ENCODE results near the gene ADRA2C.

ADRA2C gene

DNA sequence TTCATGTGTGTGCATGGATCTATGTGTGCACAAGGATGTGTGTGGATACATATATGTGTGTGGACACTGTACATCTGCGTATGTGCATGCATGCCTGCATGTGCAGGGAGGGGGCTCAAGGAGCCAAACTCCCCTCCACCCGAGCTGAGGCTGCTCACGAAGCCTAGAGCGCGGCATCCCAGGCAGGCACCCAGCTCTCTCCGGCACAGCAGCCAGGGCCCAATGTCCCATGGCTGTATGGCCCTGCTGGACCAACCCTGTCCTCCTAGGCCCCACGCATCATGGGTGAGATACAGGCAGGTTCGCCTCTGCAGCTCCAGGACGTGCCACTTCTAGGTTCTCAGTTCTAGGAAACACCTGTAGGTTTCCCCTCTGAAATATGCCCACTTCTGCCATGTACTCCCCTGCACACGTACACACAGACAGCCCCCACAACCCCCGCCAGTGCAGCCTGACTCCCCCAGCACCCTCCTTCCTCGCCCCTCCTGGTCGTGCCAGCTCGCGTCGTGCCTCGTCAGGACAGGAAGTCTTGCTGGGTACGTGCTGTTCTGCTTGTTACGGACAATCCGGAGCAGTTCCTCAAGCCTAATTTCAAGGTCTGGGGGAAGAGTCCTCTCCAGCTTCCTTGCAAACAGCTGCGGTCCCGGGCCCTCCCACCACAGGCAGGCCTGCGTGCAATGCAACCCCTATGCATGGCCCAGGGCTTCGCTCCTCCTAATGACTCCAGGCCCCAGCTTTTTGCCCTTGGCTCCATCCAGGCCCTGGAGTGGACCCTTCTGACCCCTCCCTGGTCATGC is 3.2 kb upstream of the ADRA2C start:
- Histone ChIP-seq H3K9me3 (ENCODE audit: insufficient read depth, low read depth, low read length) (no peaks in the 10 kb centered on the region), H3K36me3 (ENCODE audit: insufficient read depth, low read length) (no peaks in the 10 kb centered on the region), H3K4me3 (ENCODE audit: low read length) (no peak overlapping the region), H3K27me3 (ENCODE audit: insufficient read depth, low read length) (peaks cover 33% of the 10 kb centered on the region), H3K4me1 (ENCODE audit: insufficient read depth, low read length) (no peaks in the 10 kb centered on the region), H3K9ac (ENCODE audit: low read depth, low read length) (no peak overlapping the region), H3K27ac (ENCODE audit: low read depth, low read length) (no peak overlapping the region)
- WGBS = 93% methylated on average over 24 of the region's 24 CpGs

- H3K9me3 ChIP-seq (ENCODE audit: insufficient read depth, low read depth, low read length) = no peaks in the 10 kb centered on the region
- H3K9ac ChIP-seq (ENCODE audit: low read depth, low read length) = peak overlapping the region; percentile 58; the same call in 1 of the 2 replicates
- peaks cover 41% of the 10 kb centered on the region for H3K27me3 ChIP-seq (ENCODE audit: insufficient read depth, low read length)
- no peaks in the 10 kb centered on the region for H3K4me1 ChIP-seq (ENCODE audit: insufficient read depth, low read length)
- H3K27ac ChIP-seq (ENCODE audit: low read depth, low read length) = no peak overlapping the region
- WGBS = 3% methylated on average over 101 of the region's 101 CpGs
- H3K36me3 ChIP-seq (ENCODE audit: insufficient read depth, low read length) = no peaks in the 10 kb centered on the region
- peak overlapping the region; percentile 62 for H3K4me3 ChIP-seq (ENCODE audit: low read length)
Observed at GRCh38 chr4:3765271-3766035, 732 bp upstream of the ADRA2C start.

GRCh38 chr4:3766785-3767569 is 792 bp downstream of the ADRA2C start:
- peaks cover 41% of the 10 kb centered on the region for H3K27me3 ChIP-seq (ENCODE audit: insufficient read depth, low read length)
- peak overlapping the region; percentile 62 for H3K4me3 ChIP-seq (ENCODE audit: low read length)
- no peaks in the 10 kb centered on the region for H3K4me1 ChIP-seq (ENCODE audit: insufficient read depth, low read length)
- no peak overlapping the region for H3K27ac ChIP-seq (ENCODE audit: low read depth, low read length)
- H3K9me3 ChIP-seq (ENCODE audit: insufficient read depth, low read depth, low read length) = no peaks in the 10 kb centered on the region
- WGBS = 8% methylated on average over 107 of the region's 107 CpGs
- no peaks in the 10 kb centered on the region for H3K36me3 ChIP-seq (ENCODE audit: insufficient read depth, low read length)
- no peak overlapping the region for H3K9ac ChIP-seq (ENCODE audit: low read depth, low read length)

- 25% methylated on average over 58 of the region's 58 CpGs for WGBS
- Histone ChIP-seq H3K4me1 (ENCODE audit: insufficient read depth, low read length) (no peaks in the 10 kb centered on the region), H3K27ac (ENCODE audit: low read depth, low read length) (no peak overlapping the region), H3K4me3 (ENCODE audit: low read length) (peak overlapping the region; percentile 30), H3K9ac (ENCODE audit: low read depth, low read length) (no peak overlapping the region), H3K36me3 (ENCODE audit: insufficient read depth, low read length) (no peaks in the 10 kb centered on the region), H3K9me3 (ENCODE audit: insufficient read depth, low read depth, low read length) (no peaks in the 10 kb centered on the region), H3K27me3 (ENCODE audit: insufficient read depth, low read length) (peaks cover 41% of the 10 kb centered on the region)
Observed at GRCh38 chr4:3767570-3768288, 1.5 kb downstream of the ADRA2C start.

DNA sequence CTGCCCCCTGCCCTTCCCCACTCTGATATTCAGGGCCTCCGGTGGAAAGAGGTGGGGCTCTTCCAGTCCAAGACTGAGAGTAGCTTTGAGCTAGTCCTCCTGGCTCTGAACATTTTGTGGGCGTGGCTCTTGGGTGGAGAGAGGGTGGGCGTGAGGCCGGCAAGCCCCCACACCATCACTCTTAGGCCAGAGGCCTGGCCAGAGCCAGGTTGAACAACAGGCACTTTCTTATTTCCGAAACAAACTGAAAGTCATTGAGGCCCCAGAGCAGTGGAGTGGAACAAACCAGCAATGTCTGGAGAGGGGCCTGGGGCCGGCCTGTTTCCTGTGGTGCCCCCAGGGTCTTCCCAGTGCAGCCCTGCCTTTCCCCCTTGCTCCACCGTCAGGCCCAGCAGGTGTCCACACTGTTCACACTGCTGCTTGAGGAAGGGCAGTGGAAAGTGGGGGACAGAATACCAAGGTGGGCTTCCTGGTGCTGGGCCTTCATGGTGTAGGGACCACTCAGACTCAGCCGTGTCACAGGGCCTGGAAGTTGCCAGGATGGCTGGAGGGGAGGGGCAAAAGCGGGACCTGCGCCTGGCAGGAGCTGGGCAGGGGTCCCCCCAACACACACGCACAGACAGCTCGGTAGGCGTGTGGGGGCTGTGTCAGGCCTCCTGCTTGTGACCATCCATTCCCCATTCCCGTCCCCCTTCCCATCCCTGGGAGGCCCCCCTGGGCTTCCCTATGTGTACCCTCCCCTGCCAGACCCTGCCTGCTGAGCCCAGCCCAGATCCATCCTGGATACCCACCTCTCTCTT is 2.9 kb downstream of the ADRA2C start:
- Histone ChIP-seq H3K9ac (ENCODE audit: low read depth, low read length) (no peak overlapping the region), H3K9me3 (ENCODE audit: insufficient read depth, low read depth, low read length) (no peaks in the 10 kb centered on the region), H3K27ac (ENCODE audit: low read depth, low read length) (no peak overlapping the region), H3K36me3 (ENCODE audit: insufficient read depth, low read length) (no peaks in the 10 kb centered on the region), H3K4me3 (ENCODE audit: low read length) (no peak overlapping the region), H3K4me1 (ENCODE audit: insufficient read depth, low read length) (no peaks in the 10 kb centered on the region), H3K27me3 (ENCODE audit: insufficient read depth, low read length) (peaks cover 36% of the 10 kb centered on the region)
- WGBS = 80% methylated on average over 13 of the region's 14 CpGs

DNA sequence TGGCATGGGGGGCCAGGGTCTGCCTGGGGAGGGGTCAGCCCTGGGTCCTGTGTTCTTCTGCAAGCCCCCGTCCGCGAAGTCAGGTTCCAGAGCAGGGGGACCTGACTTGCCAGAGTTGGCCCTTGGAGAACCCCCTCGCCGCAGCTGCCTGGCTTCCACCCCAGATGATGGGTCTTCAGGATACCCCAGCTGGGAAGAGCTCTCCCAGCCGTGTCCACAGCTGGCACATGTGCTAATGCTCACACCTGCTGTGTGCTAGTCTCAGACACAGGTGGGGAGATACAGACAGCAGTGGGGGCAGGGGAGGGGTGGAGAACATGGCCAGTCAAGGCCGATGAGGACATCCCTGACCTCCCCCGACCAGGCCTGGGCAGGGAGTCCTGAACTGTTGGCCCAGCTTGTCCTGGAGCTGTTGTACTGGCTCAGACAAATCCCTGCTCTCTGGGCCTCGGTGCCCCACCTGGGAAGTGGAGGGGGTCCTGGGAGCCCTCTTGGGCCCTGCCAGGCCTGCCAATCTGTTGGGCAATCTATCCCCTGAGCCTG is 3.5 kb downstream of the ADRA2C start:
- H3K4me1 ChIP-seq (ENCODE audit: insufficient read depth, low read length) = no peaks in the 10 kb centered on the region
- H3K4me3 ChIP-seq (ENCODE audit: low read length) = no peak overlapping the region
- WGBS = 81% methylated on average over 9 of the region's 9 CpGs
- H3K9ac ChIP-seq (ENCODE audit: low read depth, low read length) = no peak overlapping the region
- H3K9me3 ChIP-seq (ENCODE audit: insufficient read depth, low read depth, low read length) = no peaks in the 10 kb centered on the region
- no peak overlapping the region for H3K27ac ChIP-seq (ENCODE audit: low read depth, low read length)
- peaks cover 30% of the 10 kb centered on the region for H3K27me3 ChIP-seq (ENCODE audit: insufficient read depth, low read length)
- no peaks in the 10 kb centered on the region for H3K36me3 ChIP-seq (ENCODE audit: insufficient read depth, low read length)

GRCh38 chr4:3770323-3771163 is 4.4 kb downstream of the ADRA2C start:
- Histone ChIP-seq H3K27me3 (ENCODE audit: insufficient read depth, low read length) (peaks cover 22% of the 10 kb centered on the region), H3K36me3 (ENCODE audit: insufficient read depth, low read length) (no peaks in the 10 kb centered on the region), H3K9ac (ENCODE audit: low read depth, low read length) (no peak overlapping the region), H3K4me1 (ENCODE audit: insufficient read depth, low read length) (no peaks in the 10 kb centered on the region), H3K9me3 (ENCODE audit: insufficient read depth, low read depth, low read length) (no peaks in the 10 kb centered on the region), H3K4me3 (ENCODE audit: low read length) (no peak overlapping the region), H3K27ac (ENCODE audit: low read depth, low read length) (no peak overlapping the region)
- WGBS = 69% methylated on average over 13 of the region's 13 CpGs

GRCh38 chr4:3771164-3771809 is 5.1 kb downstream of the ADRA2C start:
- no peak overlapping the region for H3K27ac ChIP-seq (ENCODE audit: low read depth, low read length)

GRCh38 chr4:3771939-3772495 is 5.8 kb downstream of the ADRA2C start:
- no peak overlapping the region for H3K9ac ChIP-seq (ENCODE audit: low read depth, low read length)
- no peaks in the 10 kb centered on the region for H3K36me3 ChIP-seq (ENCODE audit: insufficient read depth, low read length)
- WGBS = 89% methylated on average over 24 of the region's 24 CpGs
- no peak overlapping the region for H3K27ac ChIP-seq (ENCODE audit: low read depth, low read length)
- H3K4me1 ChIP-seq (ENCODE audit: insufficient read depth, low read length) = no peaks in the 10 kb centered on the region
- H3K9me3 ChIP-seq (ENCODE audit: insufficient read depth, low read depth, low read length) = no peaks in the 10 kb centered on the region
- no peak overlapping the region for H3K4me3 ChIP-seq (ENCODE audit: low read length)
- peaks cover 16% of the 10 kb centered on the region for H3K27me3 ChIP-seq (ENCODE audit: insufficient read depth, low read length)

More at GRCh38 chr4:3771164-3771809, 5.1 kb downstream of the ADRA2C start:
- no peaks in the 10 kb centered on the region for H3K9me3 ChIP-seq (ENCODE audit: insufficient read depth, low read depth, low read length)
- whole genome bisulfite sequencing = 81% methylated on average over 20 of the region's 20 CpGs
- H3K27me3 ChIP-seq (ENCODE audit: insufficient read depth, low read length) = peaks cover 22% of the 10 kb centered on the region
- no peaks in the 10 kb centered on the region for H3K36me3 ChIP-seq (ENCODE audit: insufficient read depth, low read length)
- H3K4me1 ChIP-seq (ENCODE audit: insufficient read depth, low read length) = no peaks in the 10 kb centered on the region
- no peak overlapping the region for H3K4me3 ChIP-seq (ENCODE audit: low read length)
- H3K9ac ChIP-seq (ENCODE audit: low read depth, low read length) = no peak overlapping the region

Measured in HUES64 (cell line).